IMR-90 (cell line): ENCODE measurements around the gene BCL2L12. TPM values are rescaled to one million over a fixed set of nuclear protein-coding genes. Genes with fewer than 3 reads are reported as not detected.

Source experiments
- ATAC-seq: fragments of 200-7000 bp; cut with Tn5 transposase; 2 replicates; pipeline ENCODE4 v1.9.1; 2020; ENCODE audit warnings: low read depth, mild to moderate bottlenecking, moderate library complexity
- BruUV-seq: library from RNA; stranded (reverse); fragments of 400-500 nt; replicated peaks from 2 replicates; lab custom pipeline; 2021; lab: Mats Ljungman, UMichigan
- CTCF ChIA-PET: fragments of 300-600 bp; formaldehyde crosslinking; extraction: SDS; loops from one replicate; lab custom pipeline; 2021; ENCODE audit warnings: antibody characterized with exemption; lab: Yijun Ruan, JAX
- POLR2A ChIA-PET: fragments of 300-600 bp; sonication (Branson Sonifier 250); formaldehyde crosslinking; loops from one replicate; lab custom pipeline; 2022; ENCODE audit warnings: antibody characterized with exemption; ENCODE audit not compliant: unreplicated experiment; lab: Charles Lee
- DNase-seq: peaks from one replicate; pipeline ENCODE4 v3.0.0; 2013
- H2AFZ ChIP-seq: replicated peaks from 2 replicates; pipeline ENCODE3; 2013; ENCODE audit warnings: low read length, mild to moderate bottlenecking; ENCODE audit not compliant: poor library complexity
- H2AK5ac ChIP-seq: 2 replicates; pipeline ENCODE4 v1.6.1; 2013; ENCODE audit warnings: low read depth, low read length, inconsistent platforms
- H2AK9ac ChIP-seq: replicated peaks from 2 replicates; pipeline ENCODE3; 2013; ENCODE audit warnings: mild to moderate bottlenecking, low read depth, low read length, moderate library complexity; ENCODE audit not compliant: poor library complexity
- H2BK120ac ChIP-seq: 2 replicates; pipeline ENCODE4 v1.6.1; 2013; ENCODE audit warnings: low read depth, low read length, inconsistent platforms
- H2BK15ac ChIP-seq: 3 replicates; pipeline ENCODE4 v1.6.1; 2013; ENCODE audit warnings: low read depth, low read length, inconsistent platforms
- H2BK20ac ChIP-seq: 2 replicates; pipeline ENCODE4 v1.6.1; 2013; ENCODE audit warnings: low read depth, mild to moderate bottlenecking, inconsistent platforms, low read length, moderate library complexity
- H2BK5ac ChIP-seq: 2 replicates; pipeline ENCODE4 v1.6.1; 2013; ENCODE audit warnings: mild to moderate bottlenecking, low read depth, low read length, inconsistent platforms; ENCODE audit not compliant: poor library complexity, severe bottlenecking
- H3K14ac ChIP-seq: replicated peaks from 2 replicates; pipeline ENCODE4 v1.6.1; 2013; ENCODE audit warnings: low read depth, low read length, inconsistent platforms
- H3K18ac ChIP-seq: 2 replicates; pipeline ENCODE4 v1.6.1; 2013; ENCODE audit warnings: low read depth, low read length, control low read depth
- H3K23ac ChIP-seq: 2 replicates; pipeline ENCODE4 v1.6.1; 2013; ENCODE audit warnings: low read depth, low read length, inconsistent platforms
- H3K27ac ChIP-seq: 2 replicates; pipeline ENCODE4 v1.5.1; 2013; ENCODE audit warnings: mild to moderate bottlenecking, control low read depth, low read length; ENCODE audit not compliant: insufficient read depth
- H3K27me3 ChIP-seq: 2 replicates; pipeline ENCODE4 v1.6.1; 2013; ENCODE audit warnings: low read length; ENCODE audit not compliant: control insufficient read depth, insufficient read depth
- H3K36me3 ChIP-seq: 2 replicates; pipeline ENCODE4 v1.6.1; 2013; ENCODE audit warnings: low read length, mixed read lengths; ENCODE audit not compliant: control insufficient read depth, insufficient read depth
- H3K4ac ChIP-seq: 2 replicates; pipeline ENCODE4 v1.6.1; 2013; ENCODE audit warnings: low read depth, low read length, inconsistent platforms
- H3K4me1 ChIP-seq: 2 replicates; pipeline ENCODE4 v1.6.1; 2013; ENCODE audit warnings: low read length, mixed read lengths; ENCODE audit not compliant: control insufficient read depth, insufficient read depth
- H3K4me2 ChIP-seq: 2 replicates; pipeline ENCODE4 v1.6.1; 2013; ENCODE audit warnings: low read depth, mild to moderate bottlenecking, control low read depth, low read length, moderate library complexity
- H3K4me3 ChIP-seq: 2 replicates; pipeline ENCODE4 v1.5.1; 2013; ENCODE audit warnings: low read depth, mild to moderate bottlenecking, control low read depth, low read length, moderate library complexity; ENCODE audit not compliant: insufficient read depth
- H3K56ac ChIP-seq: 2 replicates; pipeline ENCODE4 v1.6.1; 2013; ENCODE audit warnings: low read length, inconsistent platforms; ENCODE audit not compliant: insufficient read depth; ENCODE audit errors: extremely low read depth
- H3K79me1 ChIP-seq, 2 experiments: 2 replicates each; pipeline ENCODE4 v1.6.1; 2013; ENCODE audit warnings: low read length in 2 of 2, inconsistent platforms in 1 of 2, low read depth in 1 of 2
- H3K9ac ChIP-seq: 2 replicates; pipeline ENCODE4 v1.6.1; 2013; ENCODE audit warnings: low read depth, low read length, control low read depth
- H3K9me1 ChIP-seq: 2 replicates; pipeline ENCODE4 v1.6.1; 2013; ENCODE audit warnings: low read length, inconsistent platforms; ENCODE audit not compliant: insufficient read depth
- H3K9me3 ChIP-seq: 2 replicates; pipeline ENCODE4 v1.6.1; 2013; ENCODE audit warnings: low read length; ENCODE audit not compliant: control insufficient read depth, insufficient read depth
- H4K20me1 ChIP-seq: 2 replicates; pipeline ENCODE4 v1.6.1; 2013; ENCODE audit warnings: low read length, inconsistent platforms; ENCODE audit not compliant: insufficient read depth
- H4K5ac ChIP-seq: 2 replicates; pipeline ENCODE4 v1.6.1; 2013; ENCODE audit warnings: mild to moderate bottlenecking, low read depth, low read length, control low read depth
- H4K8ac ChIP-seq, 2 experiments: 2 replicates each; pipeline ENCODE4 v1.6.1; 2013; ENCODE audit warnings: low read depth in 2 of 2, low read length in 2 of 2, control low read depth in 1 of 2, inconsistent platforms in 1 of 2
- H4K91ac ChIP-seq: 2 replicates; pipeline ENCODE4 v1.6.1; 2013; ENCODE audit warnings: low read depth, low read length, inconsistent platforms; ENCODE audit not compliant: insufficient read depth
- BHLHE40 ChIP-seq: fragments of 150-350 bp; IDR thresholded peaks from 2 replicates; pipeline ENCODE4 v1.6.1; 2016; ENCODE audit warnings: mild to moderate bottlenecking, low read depth, low read length
- CTCF ChIP-seq: conservative IDR thresholded peaks from 2 replicates; pipeline ENCODE4 v1.5.1; 2012; ENCODE audit warnings: mild to moderate bottlenecking, low read depth, low read length, improper control_type of control experiment
- MAZ ChIP-seq: IDR thresholded peaks from 2 replicates; pipeline ENCODE4 v1.6.1; 2012; ENCODE audit warnings: low read depth, mild to moderate bottlenecking, low read length, improper control_type of control experiment, moderate library complexity, borderline replicate concordance
- RAD21 ChIP-seq: IDR thresholded peaks from 2 replicates; pipeline ENCODE4 v1.6.1; 2012; ENCODE audit warnings: low read length, improper control_type of control experiment
- RFX5 ChIP-seq: IDR thresholded peaks from 2 replicates; pipeline ENCODE4 v1.8.0; 2012; ENCODE audit warnings: low read depth, mild to moderate bottlenecking, low read length, moderate library complexity
- SMC3 ChIP-seq: fragments of 150-350 bp; IDR thresholded peaks from 2 replicates; pipeline ENCODE4 v1.6.1; 2016; ENCODE audit warnings: low read depth, mild to moderate bottlenecking, antibody characterized with exemption, low read length, moderate library complexity
- WGBS, 2 experiments: methylation state at CpG; one replicate each; pipeline versions ENCODE4 v1.1.5 to v1.1.7; 2013; ENCODE audit warnings: missing lambda C conversion rate in 2 of 2; ENCODE audit not compliant: insufficient read length in 1 of 2; ENCODE audit errors: extremely low coverage in 2 of 2; 5-methylcytosine and 5-hydroxymethylcytosine counted together
- dilution Hi-C: fragments of 300-500 bp; cut with HindIII; formaldehyde crosslinking; loops from one replicate; pipeline ENCODE4 v1.14.3; 2018; ENCODE audit warnings: low sequenced_read_pairs; ENCODE audit not compliant: unreplicated experiment
- in situ Hi-C: fragments of 300-500 bp; cut with MboI; formaldehyde crosslinking; loops from 3 replicates; pipeline ENCODE4 v1.14.3; 2019; ENCODE audit warnings: low sequenced_read_pairs, inconsistent platforms, mixed read lengths
- intact Hi-C: fragments of 100-400 bp; cut with micrococcal nuclease; formaldehyde crosslinking; loops from 2 replicates; pipeline ENCODE4 v1.10.0; 2022
- polyA plus RNA-seq, 3 experiments: library from polyadenylated mRNA; depleted of rRNA; stranded (reverse); fragments of >200 nt; gene quantifications; 2 replicates each; pipeline ENCODE4 v1.2.3, GENCODE V29; 2012; ENCODE audit warnings: low replicate concordance in 1 of 3
- total RNA-seq: library from RNA; depleted of rRNA; stranded (reverse); fragments of >200 nt; gene quantifications from 2 replicates; pipeline ENCODE4 v1.2.3, GENCODE V29; 2012
- TF ChIP-seq, protein P1 (sequence below): fragments of 150-350 bp; IDR thresholded peaks from 2 replicates; pipeline ENCODE4 v1.6.1; 2017; ENCODE audit warnings: mild to moderate bottlenecking, antibody characterized with exemption, low read length, low read depth

Gene BCL2L12
- total and polyA plus RNA-seq, 2 of the 4 experiments (the other 2 are of a cell fraction), result 3.9 to 32.6 TPM

GRCh38 chr19:49689133-49690078 lies 23.7 kb downstream of the BCL2L12 start, which contains the start of gene ADM5:
TSS of gene ADM5 (plus strand) at chr19:49689594. CDS start at chr19:49689838, 244 bp downstream.
- peaks cover 18% of the 10 kb centered on the region for H4K20me1 ChIP-seq
- no peaks in the 10 kb centered on the region for H3K27me3 ChIP-seq
- 53% methylated on average over 28 of the region's 54 CpGs; no CpG with 5 or more reads in 1 of the 2 experiments for WGBS, 2 experiments
- peak within 1 kb of the TSS; percentile 78 for H2AK5ac ChIP-seq
- ChIA-PET CTCF (interaction anchor here (1.3 kb wide), 1 partner anchor 9 kb away, joined by 5 read pairs; no protein-coding TSS in a partner anchor), POLR2A (interaction anchor here (0.5 kb wide), 1 partner anchor 14 kb away, joined by 4 read pairs; no protein-coding TSS in a partner anchor)
- dilution Hi-C loops (no loop called here), intact Hi-C loops (loop anchor here (2.0 to 5.0 kb wide), 2 partner anchors 77 to 113 kb away; partner anchors contain the start of gene AP2A1), in situ Hi-C loops (loop anchor here (10.0 kb wide), 1 partner anchor 165 kb away; the partner anchor contains the start of gene PTOV1)
- peak within 1 kb of the TSS; percentile 84 for H3K14ac ChIP-seq
- no TSS peak for BruUV-seq
- peak within 1 kb of the TSS; percentile 69; the same call in 1 of the 2 replicates for H4K91ac ChIP-seq
- peak within 1 kb of the TSS; percentile 96 for H2AFZ ChIP-seq
- H2AK9ac ChIP-seq, result peak within 1 kb of the TSS; percentile 92
- peak within 1 kb of the TSS; percentile 76 for H3K9ac ChIP-seq
- H3K27ac ChIP-seq, result no peak within 1 kb of the TSS; the same call in 1 of the 2 replicates
- H3K4me1 ChIP-seq, result peaks cover 9% of the 10 kb centered on the region
- peaks cover 7 to 52% of the 10 kb centered on the region in 2 experiments; a peak in 3 of 4 replicates for H3K79me1 ChIP-seq
- H3K23ac ChIP-seq, result peak within 1 kb of the TSS; percentile 90
- peak within 1 kb of the TSS; percentile 96 for H3K4me2 ChIP-seq
- no peak within 1 kb of the TSS for H3K18ac ChIP-seq
- peak within 1 kb of the TSS; percentile 74 for H3K4ac ChIP-seq
- peaks cover 5% of the 10 kb centered on the region; the same call in 1 of the 2 replicates for H3K9me1 ChIP-seq
- H2BK15ac ChIP-seq, result no peak within 1 kb of the TSS
- H3K4me3 ChIP-seq, result peak within 1 kb of the TSS; percentile 69
- no peak within 1 kb of the TSS for H2BK20ac ChIP-seq
- H3K56ac ChIP-seq, result no peak within 1 kb of the TSS
- ATAC-seq, result peak; percentile 0; the same call in 1 of the 2 replicates
- H3K9me3 ChIP-seq, result no peaks in the 10 kb centered on the region
- H2BK5ac ChIP-seq, result no peak within 1 kb of the TSS
- DNase-seq, result no peak
- no peak within 1 kb of the TSS for H2BK120ac ChIP-seq
- H3K36me3 ChIP-seq, result peaks cover 31% of the 10 kb centered on the region
- no peak for TF ChIP-seq SMC3
- no peak for TF ChIP-seq MAZ
- TF ChIP-seq RFX5, result no peak
- TF ChIP-seq RAD21, result no peak
- peak; percentile 40 for TF ChIP-seq CTCF
- no peak for TF ChIP-seq BHLHE40
- TF ChIP-seq, protein P1, sequence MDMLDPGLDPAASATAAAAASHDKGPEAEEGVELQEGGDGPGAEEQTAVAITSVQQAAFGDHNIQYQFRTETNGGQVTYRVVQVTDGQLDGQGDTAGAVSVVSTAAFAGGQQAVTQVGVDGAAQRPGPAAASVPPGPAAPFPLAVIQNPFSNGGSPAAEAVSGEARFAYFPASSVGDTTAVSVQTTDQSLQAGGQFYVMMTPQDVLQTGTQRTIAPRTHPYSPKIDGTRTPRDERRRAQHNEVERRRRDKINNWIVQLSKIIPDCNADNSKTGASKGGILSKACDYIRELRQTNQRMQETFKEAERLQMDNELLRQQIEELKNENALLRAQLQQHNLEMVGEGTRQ, result no peak
- H4K5ac ChIP-seq, result no peak within 1 kb of the TSS
- H4K8ac ChIP-seq, result peak within 1 kb of the TSS; percentile 38 to 67; a peak in 2 of 4 replicates
